BE2C (cell line): Measurements from ENCODE around the gene PRKN.

Experiments used
- DNase-seq: peaks from one replicate; pipeline ENCODE4 v3.0.0-alpha.2; 2020
- H3K27me3 ChIP-seq: fragments of 250-450 bp; sonication (Bioruptor Pico); 2 replicates; pipeline ENCODE4 v1.5.1; 2020; ENCODE audit warnings: mild to moderate bottlenecking
- H3K36me3 ChIP-seq: fragments of 250-450 bp; sonication (Bioruptor Pico); 2 replicates; pipeline ENCODE4 v1.5.1; 2020; ENCODE audit warnings: mild to moderate bottlenecking
- H3K4me1 ChIP-seq: fragments of 250-450 bp; sonication (Bioruptor Pico); 2 replicates; pipeline ENCODE4 v1.5.1; 2020
- H3K4me3 ChIP-seq: 2 replicates; pipeline ENCODE4 v1.5.1; 2011; ENCODE audit warnings: low read depth, low read length
- H3K9me3 ChIP-seq: fragments of 250-450 bp; sonication (Bioruptor Pico); 2 replicates; pipeline ENCODE4 v1.5.1; 2020
- CTCF ChIP-seq: IDR thresholded peaks from 2 replicates; pipeline ENCODE4 v1.5.1; 2012; ENCODE audit warnings: mild to moderate bottlenecking, low read depth, low read length

Gene PRKN

GRCh38 chr6:161308075-161308655 lies 1419.4 kb downstream of the PRKN start:
- Histone ChIP-seq H3K27me3 (no peaks in the 10 kb centered on the region), H3K4me3 (no peak overlapping the region), H3K36me3 (no peaks in the 10 kb centered on the region), H3K9me3 (no peaks in the 10 kb centered on the region), H3K4me1 (no peaks in the 10 kb centered on the region)
- no peak for DNase-seq
- TF ChIP-seq CTCF = no peak

- Histone ChIP-seq H3K27me3 (no peaks in the 10 kb centered on the region), H3K36me3 (no peaks in the 10 kb centered on the region), H3K4me3 (no peak overlapping the region), H3K9me3 (no peaks in the 10 kb centered on the region), H3K4me1 (no peaks in the 10 kb centered on the region)
- no peak for TF ChIP-seq CTCF
- no peak for DNase-seq
These were observed 1421.7 kb downstream of the PRKN start for GRCh38 chr6:161305860-161306259.

GRCh38 chr6:161303628-161304340 lies 1423.8 kb downstream of the PRKN start:
- no peaks in the 10 kb centered on the region for H3K27me3 ChIP-seq
- no peak for DNase-seq
- H3K4me1 ChIP-seq = peaks cover 3% of the 10 kb centered on the region; the same call in 1 of the 2 replicates
- no peaks in the 10 kb centered on the region for H3K9me3 ChIP-seq
- no peak overlapping the region for H3K4me3 ChIP-seq
- H3K36me3 ChIP-seq = no peaks in the 10 kb centered on the region
- no peak for TF ChIP-seq CTCF

GRCh38 chr6:161302949-161303348 lies 1424.6 kb downstream of the PRKN start:
- H3K36me3 ChIP-seq = no peaks in the 10 kb centered on the region
- peaks cover 3% of the 10 kb centered on the region; the same call in 1 of the 2 replicates for H3K4me1 ChIP-seq
- no peak for DNase-seq
- H3K27me3 ChIP-seq = no peaks in the 10 kb centered on the region
- no peak for TF ChIP-seq CTCF
- H3K9me3 ChIP-seq = no peaks in the 10 kb centered on the region
- H3K4me3 ChIP-seq = no peak overlapping the region

GRCh38 chr6:161301338-161301737 lies 1426.2 kb downstream of the PRKN start:
- no peak for TF ChIP-seq CTCF
- H3K4me3 ChIP-seq = no peak overlapping the region
- H3K27me3 ChIP-seq = no peaks in the 10 kb centered on the region
- no peaks in the 10 kb centered on the region for H3K36me3 ChIP-seq
- peaks cover 3% of the 10 kb centered on the region; the same call in 1 of the 2 replicates for H3K4me1 ChIP-seq
- H3K9me3 ChIP-seq = no peaks in the 10 kb centered on the region
- no peak for DNase-seq

- H3K4me1 ChIP-seq = peaks cover 3% of the 10 kb centered on the region; the same call in 1 of the 2 replicates
- no peak for DNase-seq
- TF ChIP-seq CTCF = no peak
- H3K27me3 ChIP-seq = no peaks in the 10 kb centered on the region
- H3K9me3 ChIP-seq = no peaks in the 10 kb centered on the region
- no peak overlapping the region for H3K4me3 ChIP-seq
- H3K36me3 ChIP-seq = no peaks in the 10 kb centered on the region
These were observed 1426.7 kb downstream of the PRKN start for GRCh38 chr6:161300823-161301222.
